ENCODE results near the gene FKBP10. TPM values are rescaled to one million over a fixed set of nuclear protein-coding genes. Genes with fewer than 3 reads are reported as not detected.

The FKBP10 gene
- total RNA-seq, 1 donor from 2014 or later: 81.6 TPM

DNA sequence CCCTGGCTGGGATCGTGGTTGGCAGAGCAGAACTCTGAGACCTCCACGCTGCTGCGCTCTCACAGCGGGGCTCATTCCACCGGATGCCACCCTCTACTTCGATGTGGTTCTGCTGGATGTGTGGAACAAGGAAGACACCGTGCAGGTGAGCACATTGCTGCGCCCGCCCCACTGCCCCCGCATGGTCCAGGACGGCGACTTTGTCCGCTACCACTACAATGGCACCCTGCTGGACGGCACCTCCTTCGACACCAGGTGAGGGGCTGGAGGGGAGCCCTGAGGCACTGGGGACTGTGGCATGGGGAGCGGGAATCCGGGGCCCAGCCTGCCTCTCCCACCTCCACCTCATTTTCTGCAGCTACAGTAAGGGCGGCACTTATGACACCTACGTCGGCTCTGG, 5.2 kb downstream of the FKBP10 start:
- FAIRE-seq: no peak
- Histone ChIP-seq H3K27me3 (ENCODE audit: control insufficient read depth, insufficient read depth, low read length) (no peaks in the 10 kb centered on the region), H3K36me3 (ENCODE audit: control insufficient read depth, insufficient read depth, low read length) (peaks cover 8% of the 10 kb centered on the region), H3K4me3 (ENCODE audit: low read depth, low read length) (no peak overlapping the region)
- TF ChIP-seq, protein P1, sequence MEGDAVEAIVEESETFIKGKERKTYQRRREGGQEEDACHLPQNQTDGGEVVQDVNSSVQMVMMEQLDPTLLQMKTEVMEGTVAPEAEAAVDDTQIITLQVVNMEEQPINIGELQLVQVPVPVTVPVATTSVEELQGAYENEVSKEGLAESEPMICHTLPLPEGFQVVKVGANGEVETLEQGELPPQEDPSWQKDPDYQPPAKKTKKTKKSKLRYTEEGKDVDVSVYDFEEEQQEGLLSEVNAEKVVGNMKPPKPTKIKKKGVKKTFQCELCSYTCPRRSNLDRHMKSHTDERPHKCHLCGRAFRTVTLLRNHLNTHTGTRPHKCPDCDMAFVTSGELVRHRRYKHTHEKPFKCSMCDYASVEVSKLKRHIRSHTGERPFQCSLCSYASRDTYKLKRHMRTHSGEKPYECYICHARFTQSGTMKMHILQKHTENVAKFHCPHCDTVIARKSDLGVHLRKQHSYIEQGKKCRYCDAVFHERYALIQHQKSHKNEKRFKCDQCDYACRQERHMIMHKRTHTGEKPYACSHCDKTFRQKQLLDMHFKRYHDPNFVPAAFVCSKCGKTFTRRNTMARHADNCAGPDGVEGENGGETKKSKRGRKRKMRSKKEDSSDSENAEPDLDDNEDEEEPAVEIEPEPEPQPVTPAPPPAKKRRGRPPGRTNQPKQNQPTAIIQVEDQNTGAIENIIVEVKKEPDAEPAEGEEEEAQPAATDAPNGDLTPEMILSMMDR (IDR thresholded peaks at IDR 0.05; ENCODE audit: insufficient read depth, low read length, severe bottlenecking): no peak
- DNase-seq (ENCODE audit: low read depth): no peak

DNA sequence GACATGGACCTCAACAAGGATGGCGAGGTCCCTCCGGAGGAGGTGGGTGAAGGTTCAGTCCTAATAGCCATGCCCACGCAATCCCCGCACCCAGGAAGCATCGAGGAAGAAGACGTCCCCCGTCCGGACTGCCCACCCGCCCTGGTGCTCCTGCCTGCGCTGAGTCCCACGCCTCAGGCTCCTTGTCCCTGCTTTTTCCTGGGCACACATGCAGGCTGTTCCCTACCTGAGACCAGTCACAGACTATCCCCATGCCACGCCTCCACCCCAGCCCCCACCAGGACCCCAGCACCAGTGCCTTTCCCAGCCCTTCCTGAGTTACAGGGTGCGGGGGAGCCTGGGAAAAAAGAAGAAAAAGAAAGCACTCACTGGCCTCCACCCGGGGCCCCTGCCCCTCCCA, 9.0 kb downstream of the FKBP10 start:
- FAIRE-seq: no peak
- TF ChIP-seq, protein P1 (IDR thresholded peaks at IDR 0.05; ENCODE audit: insufficient read depth, low read length, severe bottlenecking): no peak
- no peaks in the 10 kb centered on the region for H3K27me3 ChIP-seq (ENCODE audit: control insufficient read depth, insufficient read depth, low read length)

DNA sequence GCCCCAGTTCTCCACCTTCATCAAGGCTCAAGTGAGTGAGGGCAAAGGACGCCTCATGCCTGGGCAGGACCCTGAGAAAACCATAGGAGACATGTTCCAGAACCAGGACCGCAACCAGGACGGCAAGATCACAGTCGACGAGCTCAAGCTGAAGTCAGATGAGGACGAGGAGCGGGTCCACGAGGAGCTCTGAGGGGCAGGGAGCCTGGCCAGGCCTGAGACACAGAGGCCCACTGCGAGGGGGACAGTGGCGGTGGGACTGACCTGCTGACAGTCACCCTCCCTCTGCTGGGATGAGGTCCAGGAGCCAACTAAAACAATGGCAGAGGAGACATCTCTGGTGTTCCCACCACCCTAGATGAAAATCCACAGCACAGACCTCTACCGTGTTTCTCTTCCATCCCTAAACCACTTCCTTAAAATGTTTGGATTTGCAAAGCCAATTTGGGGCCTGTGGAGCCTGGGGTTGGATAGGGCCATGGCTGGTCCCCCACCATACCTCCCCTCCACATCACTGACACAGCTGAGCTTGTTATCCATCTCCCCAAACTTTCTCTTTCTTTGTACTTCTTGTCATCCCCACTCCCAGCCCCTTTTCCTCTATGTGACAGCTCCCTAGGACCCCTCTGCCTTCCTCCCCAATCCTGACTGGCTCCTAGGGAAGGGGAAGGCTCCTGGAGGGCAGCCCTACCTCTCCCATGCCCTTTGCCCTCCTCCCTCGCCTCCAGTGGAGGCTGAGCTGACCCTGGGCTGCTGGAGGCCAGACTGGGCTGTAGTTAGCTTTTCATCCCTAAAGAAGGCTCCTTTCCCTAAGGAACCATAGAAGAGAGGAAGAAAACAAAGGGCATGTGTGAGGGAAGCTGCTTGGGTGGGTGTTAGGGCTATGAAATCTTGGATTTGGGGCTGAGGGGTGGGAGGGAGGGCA, 9.7 kb downstream of the FKBP10 start:
- DNase-seq (ENCODE audit: low read depth): no peak
- Histone ChIP-seq H3K4me3 (ENCODE audit: low read depth, low read length) (no peak overlapping the region), H3K27me3 (ENCODE audit: control insufficient read depth, insufficient read depth, low read length) (no peaks in the 10 kb centered on the region), H3K36me3 (ENCODE audit: control insufficient read depth, insufficient read depth, low read length) (peaks cover 12% of the 10 kb centered on the region)
- TF ChIP-seq, protein P1 (IDR thresholded peaks at IDR 0.05; ENCODE audit: insufficient read depth, low read length, severe bottlenecking): no peak
- FAIRE-seq: no peak

More for the DNA sequence above, 9.0 kb downstream of the FKBP10 start:
- H3K36me3 ChIP-seq (ENCODE audit: control insufficient read depth, insufficient read depth, low read length): peaks cover 12% of the 10 kb centered on the region
- DNase-seq (ENCODE audit: low read depth): no peak
- H3K4me3 ChIP-seq (ENCODE audit: low read depth, low read length): no peak overlapping the region

DNA sequence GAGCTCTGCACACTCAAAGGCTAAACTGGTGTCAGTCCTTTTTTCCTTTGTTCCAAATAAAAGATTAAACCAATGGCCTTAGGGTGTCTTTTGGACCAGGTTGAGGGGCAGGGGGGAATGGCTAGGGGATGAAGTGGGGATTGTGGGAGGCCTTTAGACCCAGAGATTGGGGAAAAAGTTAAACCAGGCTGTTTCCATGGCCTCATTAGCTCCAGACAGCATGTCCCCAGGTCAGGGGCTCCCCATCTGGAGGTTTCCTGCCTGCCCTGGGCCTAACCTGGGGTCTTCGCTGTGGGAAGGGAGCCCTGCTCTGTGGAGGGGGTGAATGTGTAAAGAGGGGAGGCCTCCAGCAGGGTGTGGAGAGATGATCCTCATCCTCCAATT, 10.3 kb downstream of the FKBP10 start:
- DNase-seq (ENCODE audit: low read depth) (no peak), FAIRE-seq (no peak)
- TF ChIP-seq, protein P1 (IDR thresholded peaks at IDR 0.05; ENCODE audit: insufficient read depth, low read length, severe bottlenecking): no peak
- Histone ChIP-seq H3K27me3 (ENCODE audit: control insufficient read depth, insufficient read depth, low read length) (no peaks in the 10 kb centered on the region), H3K4me3 (ENCODE audit: low read depth, low read length) (no peak overlapping the region), H3K36me3 (ENCODE audit: control insufficient read depth, insufficient read depth, low read length) (peaks cover 12% of the 10 kb centered on the region)

DNA sequence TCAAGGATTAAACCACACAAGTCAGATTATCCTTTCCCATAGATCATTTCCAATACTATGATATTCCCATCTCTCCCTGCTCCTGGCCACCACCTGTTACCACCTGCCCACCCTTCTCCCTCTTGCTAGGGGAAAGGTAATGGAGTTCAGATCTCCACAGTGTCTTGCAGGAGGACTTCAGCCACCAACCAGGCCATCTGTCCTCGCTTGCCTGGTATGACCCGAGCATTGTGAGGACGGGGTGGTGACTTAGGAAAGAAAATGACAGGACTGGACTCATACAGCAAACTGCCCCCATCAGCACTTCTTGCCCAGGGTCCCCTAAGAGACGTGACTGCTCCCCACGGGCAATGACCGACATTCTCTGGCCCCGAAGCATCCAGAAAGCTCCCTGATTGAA, 10.8 kb downstream of the FKBP10 start:
- Histone ChIP-seq H3K36me3 (ENCODE audit: control insufficient read depth, insufficient read depth, low read length) (peaks cover 8% of the 10 kb centered on the region), H3K4me3 (ENCODE audit: low read depth, low read length) (no peak overlapping the region), H3K27me3 (ENCODE audit: control insufficient read depth, insufficient read depth, low read length) (no peaks in the 10 kb centered on the region)
- FAIRE-seq (no peak), DNase-seq (ENCODE audit: low read depth) (no peak)
- TF ChIP-seq, protein P1 (IDR thresholded peaks at IDR 0.05; ENCODE audit: insufficient read depth, low read length, severe bottlenecking): no peak

Measured in bronchial epithelial cell (primary cell).